Neural crest cell (in vitro differentiated cells): ENCODE measurements around the gene DPH3. TPM values are rescaled to one million over a fixed set of nuclear protein-coding genes. Genes with fewer than 3 reads are reported as not detected.

Experiments used
- DNase-seq: peaks from one replicate; pipeline ENCODE4 v3.0.0; 2021; ENCODE audit warnings: low read depth, mixed read lengths, low spot score
- H3K27ac Mint-ChIP-seq: one replicate; pipeline ENCODE4 v1.8.0; 2021; ENCODE audit warnings: mild to moderate bottlenecking, mixed read lengths; ENCODE audit not compliant: unreplicated experiment
- H3K27me3 Mint-ChIP-seq: 2 replicates; pipeline ENCODE4 v1.8.0; 2021; ENCODE audit warnings: low read depth, mild to moderate bottlenecking, mixed read lengths
- H3K36me3 Mint-ChIP-seq: 2 replicates; pipeline ENCODE4 v1.8.0; 2021; ENCODE audit warnings: low read depth, mild to moderate bottlenecking, mixed read lengths
- H3K4me1 Mint-ChIP-seq: 2 replicates; pipeline ENCODE4 v1.8.0; 2021; ENCODE audit warnings: mixed read lengths
- H3K4me3 Mint-ChIP-seq: one replicate; pipeline ENCODE4 v1.8.0; 2021; ENCODE audit warnings: mild to moderate bottlenecking, mixed read lengths
- H3K9me3 Mint-ChIP-seq: 2 replicates; pipeline ENCODE4 v1.8.0; 2021; ENCODE audit warnings: mixed read lengths
- CTCF ChIP-seq: fragments of 200-600 bp; sonication (generic); conservative IDR thresholded peaks from 2 replicates; pipeline ENCODE4 v1.5.0; 2021; ENCODE audit warnings: antibody characterized with exemption, mild to moderate bottlenecking
- total RNA-seq: library from RNA; stranded (reverse); gene quantifications from 2 replicates; pipeline ENCODE4 v1.2.1, GENCODE V29; 2021

The DPH3 gene
- total RNA-seq, 1 donor from 2014 or later = 31.9 TPM

- DNase-seq = no peak
- Mint-ChIP-seq H3K36me3 (no peaks in the 10 kb centered on the region), H3K27me3 (no peaks in the 10 kb centered on the region), H3K9me3 (no peaks in the 10 kb centered on the region), H3K4me1 (no peaks in the 10 kb centered on the region), H3K4me3 (no peak overlapping the region), H3K27ac (no peak overlapping the region)
- no peak for TF ChIP-seq CTCF
Measured at GRCh38 chr3:16254916-16255315, 9.8 kb downstream of the DPH3 start.

- H3K9me3 Mint-ChIP-seq = no peaks in the 10 kb centered on the region
Measured at GRCh38 chr3:16253601-16254000, 11.1 kb downstream of the DPH3 start.

GRCh38 chr3:16252988-16253387 lies 11.8 kb downstream of the DPH3 start:
- no peaks in the 10 kb centered on the region for H3K4me1 Mint-ChIP-seq

More at GRCh38 chr3:16253601-16254000, 11.1 kb downstream of the DPH3 start:
- no peak for DNase-seq
- Mint-ChIP-seq H3K4me3 (no peak overlapping the region), H3K36me3 (no peaks in the 10 kb centered on the region), H3K4me1 (no peaks in the 10 kb centered on the region), H3K27ac (no peak overlapping the region), H3K27me3 (no peaks in the 10 kb centered on the region)
- no peak for TF ChIP-seq CTCF

GRCh38 chr3:16252243-16252978 lies 12.3 kb downstream of the DPH3 start:
- no peak for DNase-seq
- Mint-ChIP-seq H3K4me1 (peaks cover under 1% of the 10 kb centered on the region), H3K9me3 (no peaks in the 10 kb centered on the region), H3K27me3 (no peaks in the 10 kb centered on the region), H3K36me3 (no peaks in the 10 kb centered on the region), H3K27ac (no peak overlapping the region), H3K4me3 (no peak overlapping the region)
- TF ChIP-seq CTCF = no peak

More at GRCh38 chr3:16252988-16253387, 11.8 kb downstream of the DPH3 start:
- no peak overlapping the region for H3K4me3 Mint-ChIP-seq
- H3K36me3 Mint-ChIP-seq = no peaks in the 10 kb centered on the region
- H3K27ac Mint-ChIP-seq = no peak overlapping the region
- no peaks in the 10 kb centered on the region for H3K9me3 Mint-ChIP-seq
- H3K27me3 Mint-ChIP-seq = no peaks in the 10 kb centered on the region
- DNase-seq = no peak
- no peak for TF ChIP-seq CTCF

- no peaks in the 10 kb centered on the region for H3K27me3 Mint-ChIP-seq
- peaks cover 4% of the 10 kb centered on the region for H3K4me1 Mint-ChIP-seq
- no peaks in the 10 kb centered on the region for H3K36me3 Mint-ChIP-seq
- H3K27ac Mint-ChIP-seq = no peak overlapping the region
- H3K9me3 Mint-ChIP-seq = no peaks in the 10 kb centered on the region
- DNase-seq = no peak
- H3K4me3 Mint-ChIP-seq = no peak overlapping the region
- TF ChIP-seq CTCF = no peak
Measured at GRCh38 chr3:16251316-16252085, 13.2 kb downstream of the DPH3 start.
